Lower leg skin (tissue), 4 donors: ENCODE results near the gene SLC35B2. TPM values are rescaled to one million over a fixed set of nuclear protein-coding genes. Genes with fewer than 3 reads are reported as not detected.
A peak's percentile ranks its signal among the peaks of the same experiment; 100 is the strongest.

Experiments used
- DNase-seq, 2 donors: peaks; one replicate each; pipeline ENCODE4 v3.0.0-alpha.2; 2019; ENCODE audit warnings: low spot score in 2 of 2
- H3K4me3 ChIP-seq: fragments of 200-600 bp; sonication (generic); 2 replicates; pipeline ENCODE4 v1.5.1; 2017; ENCODE audit warnings: mild to moderate bottlenecking, low read depth; ENCODE audit not compliant: poor library complexity, severe bottlenecking
- CTCF ChIP-seq, 3 donors: fragments of 450-650 bp; IDR thresholded peaks; one replicate each; pipeline ENCODE4 v1.5.1; 2016; ENCODE audit warnings: antibody characterized with exemption in 3 of 3, mild to moderate bottlenecking in 3 of 3, moderate library complexity in 2 of 3
- POLR2A ChIP-seq, 2 donors: fragments of 450-650 bp; IDR thresholded peaks; one replicate each; pipeline ENCODE4 v1.6.1; 2016 to 2017; ENCODE audit warnings: antibody characterized with exemption in 2 of 2, mild to moderate bottlenecking in 1 of 2, moderate library complexity in 1 of 2
- WGBS, 2 donors: methylation state at CpG; one replicate each; pipeline ENCODE4 v1.1.5; 2018; 5-methylcytosine and 5-hydroxymethylcytosine counted together
- intact Hi-C: fragments of 100-400 bp; cut with DNase I; formaldehyde crosslinking; loops from one replicate; pipeline ENCODE4 v1.15.0; 2023; ENCODE audit warnings: low total_unique reads
- total RNA-seq, 4 donors: library from RNA; depleted of rRNA; stranded (reverse); fragments of >200 nt; gene quantifications; one replicate each; pipeline ENCODE4 v1.1.0, GENCODE V29; 2016

SLC35B2 gene
- total RNA-seq, 4 donors from 2014 or later, result 18.0 to 40.6 (median 32.6) TPM

GRCh38 chr6:44260011-44260410 is 2.7 kb upstream of the SLC35B2 start:
- intact Hi-C loops, result no loop called here
- 93% methylated on average over 7 to 8 of the region's 8 CpGs for WGBS, 2 donors
- DNase-seq, result no peak
- no peak overlapping the region for H3K4me3 ChIP-seq
- TF ChIP-seq CTCF (IDR thresholded peaks at IDR 0.05), result no peak
- TF ChIP-seq POLR2A (IDR thresholded peaks at IDR 0.05), result no peak

- no peak overlapping the region for H3K4me3 ChIP-seq
- no peak for DNase-seq
- 89 to 92% methylated on average over 3 of the region's 3 CpGs for WGBS, 2 donors
- no peak for TF ChIP-seq CTCF (IDR thresholded peaks at IDR 0.05)
- no peak for TF ChIP-seq POLR2A (IDR thresholded peaks at IDR 0.05)
- intact Hi-C loops, result loop anchor here (5.0 kb wide), 1 partner anchor 87 kb away; no protein-coding TSS in a partner anchor
These were observed 1.6 kb upstream of the SLC35B2 start for GRCh38 chr6:44258921-44259320.

GRCh38 chr6:44258325-44258863 is 1.1 kb upstream of the SLC35B2 start:
- intact Hi-C loops, result loop anchor here (5.0 kb wide), 1 partner anchor 86 kb away; no protein-coding TSS in a partner anchor
- no peak overlapping the region for H3K4me3 ChIP-seq
- TF ChIP-seq POLR2A (IDR thresholded peaks at IDR 0.05), result no peak
- TF ChIP-seq CTCF (IDR thresholded peaks at IDR 0.05), result no peak
- no peak for DNase-seq
- 85 to 87% methylated on average over 9 of the region's 9 CpGs for WGBS, 2 donors

GRCh38 chr6:44257753-44258324 is 511 bp upstream of the SLC35B2 start:
- intact Hi-C loops, result loop anchor here (5.0 kb wide), 1 partner anchor 86 kb away; no protein-coding TSS in a partner anchor
- no peak for DNase-seq
- TF ChIP-seq POLR2A (IDR thresholded peaks at IDR 0.05) (no peak), CTCF (IDR thresholded peaks at IDR 0.05) (no peak)
- no peak overlapping the region for H3K4me3 ChIP-seq
- 25 to 28% methylated on average over 15 of the region's 15 CpGs for WGBS, 2 donors

- no peak for DNase-seq
- peak overlapping the region; percentile 81 for H3K4me3 ChIP-seq
- intact Hi-C loops, result loop anchor here (5.0 kb wide), 1 partner anchor 84 kb away; no protein-coding TSS in a partner anchor
- WGBS, 2 donors, result 0 to 2% methylated on average over 9 of the region's 12 CpGs
- no peak for TF ChIP-seq CTCF (IDR thresholded peaks at IDR 0.05)
- no peak for TF ChIP-seq POLR2A (IDR thresholded peaks at IDR 0.05)
These were observed 628 bp downstream of the SLC35B2 start for GRCh38 chr6:44256775-44257024.
